IPS-11a (cell line): ENCODE data around the gene SIDT1.
"Not testable (repeated sequence)": the region's sequence is repeated elsewhere in the genome, so short reads cannot be mapped to it uniquely, and the experiment has no call there.

Experiments used
- H3K4me3 ChIP-seq: one replicate; pipeline ENCODE4 v1.5.1; 2013; ENCODE audit warnings: low read depth, low read length, control low read depth

Gene SIDT1

GRCh38 chr3:113631573-113631972 lies 99.2 kb downstream of the SIDT1 start:
- no peak overlapping the region for H3K4me3 ChIP-seq

GRCh38 chr3:113634782-113635474 lies 102.6 kb downstream of the SIDT1 start:
- no peak overlapping the region for H3K4me3 ChIP-seq

- H3K4me3 ChIP-seq: not testable (repeated sequence)
Observed at GRCh38 chr3:113636034-113636433, 103.7 kb downstream of the SIDT1 start.

- H3K4me3 ChIP-seq: no peak overlapping the region
Observed at GRCh38 chr3:113637756-113638155, 105.4 kb downstream of the SIDT1 start.

- H3K4me3 ChIP-seq: no peak overlapping the region
Observed at GRCh38 chr3:113638910-113639309, 106.6 kb downstream of the SIDT1 start.

- H3K4me3 ChIP-seq: no peak overlapping the region
Observed at GRCh38 chr3:113643583-113643982, 111.2 kb downstream of the SIDT1 start.

- H3K4me3 ChIP-seq: no peak overlapping the region
Observed at GRCh38 chr3:113648524-113648923, 116.2 kb downstream of the SIDT1 start.

- no peak overlapping the region for H3K4me3 ChIP-seq
Observed at GRCh38 chr3:113649174-113649845, 117.0 kb downstream of the SIDT1 start.

GRCh38 chr3:113654310-113654709 lies 122.0 kb downstream of the SIDT1 start:
- H3K4me3 ChIP-seq: no peak overlapping the region

GRCh38 chr3:113654851-113655250 lies 122.5 kb downstream of the SIDT1 start:
- H3K4me3 ChIP-seq: no peak overlapping the region

GRCh38 chr3:113658107-113658506 lies 125.8 kb downstream of the SIDT1 start:
- H3K4me3 ChIP-seq: no peak overlapping the region

GRCh38 chr3:113659101-113659541 lies 126.8 kb downstream of the SIDT1 start:
- H3K4me3 ChIP-seq: no peak overlapping the region

GRCh38 chr3:113659996-113660395 lies 127.6 kb downstream of the SIDT1 start:
- H3K4me3 ChIP-seq: no peak overlapping the region

- H3K4me3 ChIP-seq: no peak overlapping the region
Observed at GRCh38 chr3:113660458-113660857, 128.1 kb downstream of the SIDT1 start.

GRCh38 chr3:113660896-113661295 lies 128.5 kb downstream of the SIDT1 start:
- no peak overlapping the region for H3K4me3 ChIP-seq

- H3K4me3 ChIP-seq: no peak overlapping the region
Observed at GRCh38 chr3:113662824-113663223, 130.5 kb downstream of the SIDT1 start.

GRCh38 chr3:113663324-113663750 lies 131.0 kb downstream of the SIDT1 start:
- no peak overlapping the region for H3K4me3 ChIP-seq

GRCh38 chr3:113663761-113664160 lies 131.4 kb downstream of the SIDT1 start:
- no peak overlapping the region for H3K4me3 ChIP-seq

- H3K4me3 ChIP-seq: no peak overlapping the region
Observed at GRCh38 chr3:113664523-113665094, 132.3 kb downstream of the SIDT1 start.

- H3K4me3 ChIP-seq: no peak overlapping the region
Observed at GRCh38 chr3:113668015-113668414, 135.7 kb downstream of the SIDT1 start.

- no peak overlapping the region for H3K4me3 ChIP-seq
Observed at GRCh38 chr3:113673593-113673992, 141.2 kb downstream of the SIDT1 start.

- H3K4me3 ChIP-seq: no peak overlapping the region
Observed at GRCh38 chr3:113676261-113676660, 143.9 kb downstream of the SIDT1 start.
